ENCODE data around the gene CBX1. TPM values are rescaled to one million over a fixed set of nuclear protein-coding genes. Genes with fewer than 3 reads are reported as not detected.
A peak's percentile ranks its signal among the peaks of the same experiment; 100 is the strongest.

The CBX1 gene
- total and polyA plus RNA-seq, 3 donors from 2014 or later = 59.9 to 123 (median 70.1) TPM

- no peaks in the 10 kb centered on the region for H3K27me3 ChIP-seq
- H3K4me1 ChIP-seq = peaks cover 27% of the 10 kb centered on the region
- H3K36me3 ChIP-seq (ENCODE audit: low read depth, missing control alignments) = no peaks in the 10 kb centered on the region
- no peak for DNase-seq
- H3K4me3 ChIP-seq = no peak overlapping the region
- no peak overlapping the region for H3K27ac ChIP-seq
- H3K9me3 ChIP-seq = no peaks in the 10 kb centered on the region
- intact Hi-C loops (cut with DNase I; ENCODE audit: low total_unique reads) = no loop called here
- WGBS, 2 donors = 73 to 75% methylated on average over 1 of the region's 1 CpG
- TF ChIP-seq, protein P1, sequence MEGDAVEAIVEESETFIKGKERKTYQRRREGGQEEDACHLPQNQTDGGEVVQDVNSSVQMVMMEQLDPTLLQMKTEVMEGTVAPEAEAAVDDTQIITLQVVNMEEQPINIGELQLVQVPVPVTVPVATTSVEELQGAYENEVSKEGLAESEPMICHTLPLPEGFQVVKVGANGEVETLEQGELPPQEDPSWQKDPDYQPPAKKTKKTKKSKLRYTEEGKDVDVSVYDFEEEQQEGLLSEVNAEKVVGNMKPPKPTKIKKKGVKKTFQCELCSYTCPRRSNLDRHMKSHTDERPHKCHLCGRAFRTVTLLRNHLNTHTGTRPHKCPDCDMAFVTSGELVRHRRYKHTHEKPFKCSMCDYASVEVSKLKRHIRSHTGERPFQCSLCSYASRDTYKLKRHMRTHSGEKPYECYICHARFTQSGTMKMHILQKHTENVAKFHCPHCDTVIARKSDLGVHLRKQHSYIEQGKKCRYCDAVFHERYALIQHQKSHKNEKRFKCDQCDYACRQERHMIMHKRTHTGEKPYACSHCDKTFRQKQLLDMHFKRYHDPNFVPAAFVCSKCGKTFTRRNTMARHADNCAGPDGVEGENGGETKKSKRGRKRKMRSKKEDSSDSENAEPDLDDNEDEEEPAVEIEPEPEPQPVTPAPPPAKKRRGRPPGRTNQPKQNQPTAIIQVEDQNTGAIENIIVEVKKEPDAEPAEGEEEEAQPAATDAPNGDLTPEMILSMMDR (IDR thresholded peaks at IDR 0.05) = no peak
- no peak for TF ChIP-seq POLR2A (IDR thresholded peaks at IDR 0.05)
Observed at GRCh38 chr17:48028736-48029135, 72.5 kb downstream of the CBX1 start.

DNA sequence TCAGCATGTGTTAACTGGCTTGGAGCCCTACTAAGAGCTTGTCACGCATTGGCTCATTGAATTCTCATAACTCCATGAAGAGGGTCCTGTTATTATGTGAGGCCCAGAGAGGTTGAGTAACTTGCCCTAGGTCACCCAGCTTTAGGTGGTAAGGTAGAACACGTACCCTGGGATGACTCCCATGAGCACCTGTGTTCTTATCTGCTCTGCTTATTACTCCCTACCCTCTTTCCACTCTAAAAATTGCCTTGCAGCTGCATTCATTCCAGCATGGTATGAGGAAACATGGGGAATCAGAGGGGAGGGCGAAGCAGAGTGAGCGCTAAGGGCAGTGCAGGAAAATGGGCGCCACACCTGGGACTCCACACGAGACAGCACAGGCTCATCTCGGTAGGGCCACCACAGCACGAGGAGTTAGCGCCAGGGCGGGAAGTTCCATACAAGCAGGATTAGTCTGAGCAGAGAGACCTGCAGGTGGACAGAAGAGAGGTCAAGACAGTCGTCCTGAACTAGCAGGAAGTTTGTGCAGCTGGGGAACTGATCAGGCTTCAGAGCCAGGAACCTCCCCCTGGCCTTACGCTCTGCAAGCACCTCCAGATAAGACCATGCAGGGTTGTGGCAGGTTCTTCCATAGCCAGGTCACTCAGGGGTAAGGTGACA lies 73.8 kb downstream of the CBX1 start:
- intact Hi-C loops (cut with DNase I; ENCODE audit: low total_unique reads) = no loop called here
- no peak overlapping the region for H3K4me3 ChIP-seq
- peaks cover 31% of the 10 kb centered on the region for H3K4me1 ChIP-seq
- H3K27me3 ChIP-seq = no peaks in the 10 kb centered on the region
- no peak overlapping the region for H3K27ac ChIP-seq
- 81 to 84% methylated on average over 4 to 12 of the region's 12 CpGs for WGBS, 2 donors
- H3K9me3 ChIP-seq = no peaks in the 10 kb centered on the region
- DNase-seq = no peak
- no peak for TF ChIP-seq POLR2A (IDR thresholded peaks at IDR 0.05)
- TF ChIP-seq, protein P1 (IDR thresholded peaks at IDR 0.05) = no peak
- no peaks in the 10 kb centered on the region for H3K36me3 ChIP-seq (ENCODE audit: low read depth, missing control alignments)

DNA sequence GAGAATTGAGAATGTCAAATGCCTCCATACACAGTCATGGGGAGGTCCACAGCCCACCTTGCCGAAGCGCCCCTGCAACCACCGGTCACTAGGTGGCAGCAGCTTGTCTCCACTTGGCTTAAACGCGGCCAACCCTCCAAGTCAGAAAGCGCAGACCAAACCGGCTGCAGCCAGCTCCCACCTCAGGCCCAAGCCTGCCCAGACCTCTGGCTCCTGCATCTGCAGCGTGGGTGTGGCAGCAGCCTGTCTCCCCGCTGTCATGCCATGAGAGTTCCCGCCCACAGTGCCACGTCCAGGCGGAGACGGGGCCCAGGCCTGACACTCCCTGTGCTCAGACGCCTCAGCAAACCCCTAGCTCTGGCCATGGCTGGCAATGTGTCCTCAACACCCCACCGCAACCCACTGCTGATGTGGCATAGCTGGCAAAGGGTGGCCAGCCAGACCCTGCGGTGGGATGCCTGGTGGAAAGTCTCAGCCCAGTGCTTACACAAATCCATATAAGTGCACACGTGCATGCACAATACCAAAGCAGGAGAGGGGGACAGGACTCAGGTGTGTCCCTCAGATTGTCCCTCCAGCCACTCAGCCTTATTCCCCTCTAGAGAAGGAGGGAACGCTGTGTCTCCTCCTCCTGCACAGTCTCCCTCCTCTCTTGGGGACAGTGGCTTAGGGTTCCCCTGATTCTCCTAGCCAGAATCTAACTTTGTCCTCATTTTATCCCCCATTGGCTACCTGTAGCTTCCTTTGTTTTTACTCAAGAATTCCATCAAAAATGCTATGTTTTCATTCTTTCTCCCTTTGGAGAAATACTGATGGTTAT lies 74.6 kb downstream of the CBX1 start:
- Histone ChIP-seq H3K4me1 (peaks cover 31% of the 10 kb centered on the region), H3K27me3 (no peaks in the 10 kb centered on the region), H3K27ac (no peak overlapping the region), H3K4me3 (no peak overlapping the region), H3K9me3 (no peaks in the 10 kb centered on the region), H3K36me3 (ENCODE audit: low read depth, missing control alignments) (no peaks in the 10 kb centered on the region)
- intact Hi-C loops (cut with DNase I; ENCODE audit: low total_unique reads) = no loop called here
- DNase-seq = peak; percentile 92
- TF ChIP-seq POLR2A (IDR thresholded peaks at IDR 0.05) = no peak
- TF ChIP-seq, protein P1 (IDR thresholded peaks at IDR 0.05) = peak; percentile 79 to 87 (median 85)
- WGBS, 2 donors = 19 to 24% methylated on average over 12 to 18 of the region's 18 CpGs

DNA sequence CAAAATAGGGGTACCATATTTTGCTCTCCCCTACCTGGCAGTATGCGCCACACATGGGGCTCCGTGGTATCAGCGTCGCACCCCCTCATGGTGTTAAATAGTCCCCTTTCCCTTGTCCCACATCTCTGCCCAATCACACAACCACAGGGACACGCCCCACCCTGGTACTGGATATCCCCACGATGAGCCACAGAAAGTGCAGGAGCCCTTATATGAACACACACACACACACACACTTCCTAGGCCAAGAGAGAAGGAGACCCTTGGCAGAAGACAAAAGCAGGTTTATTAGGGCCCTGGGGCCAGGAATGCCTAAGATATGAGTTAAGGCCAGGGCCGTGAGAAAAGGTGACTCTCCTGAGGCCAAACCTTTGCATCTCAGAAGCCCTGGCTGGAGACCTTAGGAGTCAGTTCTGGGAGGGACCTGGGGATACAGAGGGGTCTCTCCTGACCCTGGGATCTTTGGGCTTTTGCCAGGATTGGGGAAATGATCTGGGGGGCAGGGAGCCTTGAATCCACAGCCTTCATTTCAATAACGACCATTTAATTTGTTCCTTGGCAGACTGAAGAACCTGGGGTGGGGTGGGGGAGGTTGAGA lies 75.3 kb downstream of the CBX1 start:
- WGBS, 2 donors = 23 to 26% methylated on average over 5 to 8 of the region's 8 CpGs
- TF ChIP-seq POLR2A (IDR thresholded peaks at IDR 0.05) = no peak
- TF ChIP-seq, protein P1 (IDR thresholded peaks at IDR 0.05) = peak in 1 of 3 experiments; percentile 5
- Histone ChIP-seq H3K27ac (peak overlapping the region in 1 of 2 donors; percentile 36), H3K4me1 (peaks cover 31% of the 10 kb centered on the region), H3K9me3 (no peaks in the 10 kb centered on the region), H3K4me3 (peak overlapping the region in 1 of 2 donors; percentile 39), H3K36me3 (ENCODE audit: low read depth, missing control alignments) (no peaks in the 10 kb centered on the region), H3K27me3 (no peaks in the 10 kb centered on the region)
- intact Hi-C loops (cut with DNase I; ENCODE audit: low total_unique reads) = no loop called here
- DNase-seq = no peak

Data from testis (tissue), 3 donors.